ENCODE results near the gene DIPK1C. TPM values are rescaled to one million over a fixed set of nuclear protein-coding genes. Genes with fewer than 3 reads are reported as not detected.

The DIPK1C gene
- total RNA-seq, 1 experiment from 2014 or later, result not detected

DNA sequence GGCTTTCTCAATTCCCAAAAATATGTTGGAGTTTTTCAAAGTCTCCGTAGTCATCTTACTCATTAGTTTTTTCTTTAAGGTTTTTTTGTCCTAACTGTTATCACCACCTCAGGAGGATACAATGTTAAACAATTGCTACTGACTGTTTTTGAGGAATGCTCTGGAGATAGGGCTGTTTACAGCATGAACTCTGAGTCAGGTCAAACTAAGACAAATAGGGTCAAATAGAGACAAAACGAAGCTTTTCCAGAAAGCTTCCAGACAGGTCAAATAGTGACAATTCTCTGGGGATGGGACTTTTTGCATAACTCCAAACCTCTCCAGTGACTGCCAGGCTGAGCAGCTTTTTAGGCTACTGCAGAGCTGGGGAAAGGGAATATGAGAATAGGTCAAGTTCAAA, 15.2 kb upstream of the DIPK1C start:
- H3K4me3 ChIP-seq, result no peak overlapping the region
- intact Hi-C loops (cut with micrococcal nuclease; ENCODE audit: unreplicated experiment), result no loop called here
- H3K27ac ChIP-seq, result no peak overlapping the region
- H4K20me1 ChIP-seq (ENCODE audit: insufficient read depth), result no peaks in the 10 kb centered on the region
- H3K27me3 ChIP-seq (ENCODE audit: insufficient read depth, low read depth), result peaks cover 62% of the 10 kb centered on the region
- BruUV-seq (replicated peaks), result no TSS peak
- no peak overlapping the region for H2AFZ ChIP-seq
- H3K9me3 ChIP-seq (ENCODE audit: insufficient read depth, low read depth), result no peaks in the 10 kb centered on the region; the same call in 1 of the 2 replicates
- no peaks in the 10 kb centered on the region for H3K36me3 ChIP-seq (ENCODE audit: low read depth)
- POLR2A ChIA-PET (ENCODE audit: unreplicated experiment), result no interaction called here
- no peaks in the 10 kb centered on the region for H3K9me2 ChIP-seq (ENCODE audit: insufficient read depth)
- CTCF ChIA-PET, result no interaction called here
- H3K4me2 ChIP-seq, result no peak overlapping the region
- no peaks in the 10 kb centered on the region for H3K79me2 ChIP-seq (ENCODE audit: low read depth)
- DNase-seq, result no peak
- H3F3A ChIP-seq (ENCODE audit: insufficient read depth, low read depth), result no peaks in the 10 kb centered on the region
- no peak for TF ChIP-seq EZH2 (IDR thresholded peaks at IDR 0.05; ENCODE audit: low read depth)
- TF ChIP-seq, protein P1, sequence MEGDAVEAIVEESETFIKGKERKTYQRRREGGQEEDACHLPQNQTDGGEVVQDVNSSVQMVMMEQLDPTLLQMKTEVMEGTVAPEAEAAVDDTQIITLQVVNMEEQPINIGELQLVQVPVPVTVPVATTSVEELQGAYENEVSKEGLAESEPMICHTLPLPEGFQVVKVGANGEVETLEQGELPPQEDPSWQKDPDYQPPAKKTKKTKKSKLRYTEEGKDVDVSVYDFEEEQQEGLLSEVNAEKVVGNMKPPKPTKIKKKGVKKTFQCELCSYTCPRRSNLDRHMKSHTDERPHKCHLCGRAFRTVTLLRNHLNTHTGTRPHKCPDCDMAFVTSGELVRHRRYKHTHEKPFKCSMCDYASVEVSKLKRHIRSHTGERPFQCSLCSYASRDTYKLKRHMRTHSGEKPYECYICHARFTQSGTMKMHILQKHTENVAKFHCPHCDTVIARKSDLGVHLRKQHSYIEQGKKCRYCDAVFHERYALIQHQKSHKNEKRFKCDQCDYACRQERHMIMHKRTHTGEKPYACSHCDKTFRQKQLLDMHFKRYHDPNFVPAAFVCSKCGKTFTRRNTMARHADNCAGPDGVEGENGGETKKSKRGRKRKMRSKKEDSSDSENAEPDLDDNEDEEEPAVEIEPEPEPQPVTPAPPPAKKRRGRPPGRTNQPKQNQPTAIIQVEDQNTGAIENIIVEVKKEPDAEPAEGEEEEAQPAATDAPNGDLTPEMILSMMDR (conservative IDR thresholded peaks at IDR 0.05), result no peak
- no peaks in the 10 kb centered on the region; the same call in 1 of the 2 replicates for H3K4me1 ChIP-seq (replicated peaks; ENCODE audit: insufficient read depth)

DNA sequence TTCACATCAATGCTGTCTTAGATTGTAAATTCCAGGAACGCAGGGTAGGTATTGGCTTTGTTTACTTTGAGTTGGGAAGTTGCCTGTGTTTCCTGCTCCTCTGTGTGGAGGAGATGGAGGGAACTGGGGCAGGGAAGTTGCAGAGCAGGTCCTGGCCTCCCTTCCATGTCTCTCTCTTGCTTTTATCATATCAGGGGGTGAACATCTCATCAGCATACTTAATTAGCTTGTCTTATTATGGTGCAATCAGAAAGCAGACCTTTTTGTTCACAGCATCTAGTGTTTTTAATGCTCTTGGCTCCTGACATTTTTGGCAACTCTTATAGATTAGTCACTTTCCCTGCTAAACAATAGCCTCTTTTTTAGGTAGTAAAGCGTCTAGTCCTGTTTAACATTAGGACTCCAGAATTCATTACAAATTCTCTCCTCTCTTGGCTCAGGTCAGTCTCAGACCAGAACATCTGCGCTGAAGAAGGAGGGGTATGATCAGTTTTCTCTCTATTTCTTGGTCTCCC, 11.5 kb upstream of the DIPK1C start:
- H4K20me1 ChIP-seq (ENCODE audit: insufficient read depth), result no peaks in the 10 kb centered on the region
- H3K27me3 ChIP-seq (ENCODE audit: insufficient read depth, low read depth), result peaks cover 56% of the 10 kb centered on the region
- no peaks in the 10 kb centered on the region; the same call in 1 of the 2 replicates for H3K4me1 ChIP-seq (replicated peaks; ENCODE audit: insufficient read depth)
- no peaks in the 10 kb centered on the region for H3K79me2 ChIP-seq (ENCODE audit: low read depth)
- H3K27ac ChIP-seq, result no peak overlapping the region
- H2AFZ ChIP-seq, result no peak overlapping the region
- ChIA-PET CTCF (no interaction called here), POLR2A (ENCODE audit: unreplicated experiment) (interaction anchor here (0.7 kb wide), 1 partner anchor 74 kb away, joined by 5 read pairs; no protein-coding TSS in a partner anchor)
- H3K9me3 ChIP-seq (ENCODE audit: insufficient read depth, low read depth), result no peaks in the 10 kb centered on the region
- H3K4me3 ChIP-seq, result no peak overlapping the region
- peak in 1 of 2 experiments; percentile 54 for DNase-seq
- TF ChIP-seq, protein P1 (conservative IDR thresholded peaks at IDR 0.05), result no peak
- TF ChIP-seq EZH2 (IDR thresholded peaks at IDR 0.05; ENCODE audit: low read depth), result no peak
- BruUV-seq (replicated peaks), result no TSS peak
- H3K36me3 ChIP-seq (ENCODE audit: low read depth), result no peaks in the 10 kb centered on the region
- intact Hi-C loops (cut with micrococcal nuclease; ENCODE audit: unreplicated experiment), result no loop called here
- no peaks in the 10 kb centered on the region for H3F3A ChIP-seq (ENCODE audit: insufficient read depth, low read depth)
- H3K4me2 ChIP-seq, result peak overlapping the region; percentile 35; the same call in 1 of the 2 replicates
- H3K9me2 ChIP-seq (ENCODE audit: insufficient read depth), result no peaks in the 10 kb centered on the region

DNA sequence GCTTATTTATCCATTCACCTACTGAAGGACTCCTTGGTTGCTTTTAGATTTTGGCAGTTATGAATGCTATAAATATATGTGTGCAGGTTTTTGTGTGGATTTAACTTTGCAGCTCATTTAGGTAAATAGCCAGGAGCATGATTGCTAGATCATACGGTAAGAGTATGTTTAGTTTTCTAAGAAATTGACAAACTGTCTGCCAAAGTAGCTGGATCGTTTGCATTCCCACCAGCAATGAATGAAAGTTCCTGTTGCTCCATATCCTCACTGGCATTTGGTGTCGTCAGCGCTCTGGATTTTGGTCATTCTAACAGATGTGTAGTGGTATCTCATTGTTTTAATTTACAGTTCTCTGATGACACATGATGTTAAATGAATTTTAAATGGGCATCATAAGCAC, 8.7 kb upstream of the DIPK1C start:
- no peak overlapping the region for H3K4me3 ChIP-seq
- no peak overlapping the region for H3K27ac ChIP-seq
- DNase-seq, result no peak
- H3K36me3 ChIP-seq (ENCODE audit: low read depth), result no peaks in the 10 kb centered on the region
- BruUV-seq (replicated peaks), result no TSS peak
- H3K9me2 ChIP-seq (ENCODE audit: insufficient read depth), result no peaks in the 10 kb centered on the region
- no peaks in the 10 kb centered on the region for H4K20me1 ChIP-seq (ENCODE audit: insufficient read depth)
- H2AFZ ChIP-seq, result no peak overlapping the region
- no peaks in the 10 kb centered on the region for H3K9me3 ChIP-seq (ENCODE audit: insufficient read depth, low read depth)
- peaks cover 58% of the 10 kb centered on the region for H3K27me3 ChIP-seq (ENCODE audit: insufficient read depth, low read depth)
- no peaks in the 10 kb centered on the region; the same call in 1 of the 2 replicates for H3K4me1 ChIP-seq (replicated peaks; ENCODE audit: insufficient read depth)
- ChIA-PET CTCF (interaction anchor here (0.5 kb wide), 1 partner anchor 86 kb away, joined by 7 read pairs; no protein-coding TSS in a partner anchor), POLR2A (ENCODE audit: unreplicated experiment) (no interaction called here)
- no peaks in the 10 kb centered on the region for H3F3A ChIP-seq (ENCODE audit: insufficient read depth, low read depth)
- H3K79me2 ChIP-seq (ENCODE audit: low read depth), result no peaks in the 10 kb centered on the region
- intact Hi-C loops (cut with micrococcal nuclease; ENCODE audit: unreplicated experiment), result no loop called here
- H3K4me2 ChIP-seq, result no peak overlapping the region
- no peak for TF ChIP-seq EZH2 (IDR thresholded peaks at IDR 0.05; ENCODE audit: low read depth)
- TF ChIP-seq, protein P1 (conservative IDR thresholded peaks at IDR 0.05), result no peak
